HG02884 (cell line): ENCODE data around the gene TAC4.

Experiments
- ATAC-seq: cut with Tn5 transposase; IDR thresholded peaks from one replicate; pipeline ENCODE4 v1.9.1; 2021; ENCODE audit warnings: mild to moderate bottlenecking, moderate library complexity; ENCODE audit not compliant: unreplicated experiment

TAC4 gene

GRCh38 chr17:49848019-49848473 is at the start of gene TAC4:
Gene TAC4, minus strand, starts transcription at chr17:49848069. Its CDS starts 52 bp downstream, at chr17:49848017.
- no peak for ATAC-seq

- no peak for ATAC-seq
These were observed 49.0 kb upstream of the TAC4 start for GRCh38 chr17:49896860-49897259.

- ATAC-seq = no peak
These were observed 48.4 kb upstream of the TAC4 start for GRCh38 chr17:49896222-49896621.

DNA sequence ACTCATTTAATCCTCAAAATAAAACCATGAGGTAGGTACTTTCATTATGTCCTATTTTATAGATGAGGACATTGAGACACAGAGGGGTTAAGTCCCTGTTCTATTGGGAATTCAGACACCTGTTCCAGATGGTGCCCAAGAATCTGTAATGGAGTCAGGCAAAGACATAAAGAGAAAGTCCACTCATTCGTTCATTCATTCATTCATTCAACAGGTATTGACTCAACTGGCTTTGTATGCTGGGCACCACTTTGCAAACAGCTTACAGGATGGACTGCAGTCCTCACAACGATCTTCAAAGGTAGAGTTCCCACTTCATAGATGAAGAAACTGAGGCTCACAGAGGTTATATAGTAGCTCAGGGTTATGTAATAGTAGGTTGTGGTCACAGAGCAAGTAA is 47.9 kb upstream of the TAC4 start:
- ATAC-seq = no peak

- no peak for ATAC-seq
These were observed 46.9 kb upstream of the TAC4 start for GRCh38 chr17:49894761-49895160.

GRCh38 chr17:49891694-49892389 is 44.0 kb upstream of the TAC4 start:
- ATAC-seq = no peak

DNA sequence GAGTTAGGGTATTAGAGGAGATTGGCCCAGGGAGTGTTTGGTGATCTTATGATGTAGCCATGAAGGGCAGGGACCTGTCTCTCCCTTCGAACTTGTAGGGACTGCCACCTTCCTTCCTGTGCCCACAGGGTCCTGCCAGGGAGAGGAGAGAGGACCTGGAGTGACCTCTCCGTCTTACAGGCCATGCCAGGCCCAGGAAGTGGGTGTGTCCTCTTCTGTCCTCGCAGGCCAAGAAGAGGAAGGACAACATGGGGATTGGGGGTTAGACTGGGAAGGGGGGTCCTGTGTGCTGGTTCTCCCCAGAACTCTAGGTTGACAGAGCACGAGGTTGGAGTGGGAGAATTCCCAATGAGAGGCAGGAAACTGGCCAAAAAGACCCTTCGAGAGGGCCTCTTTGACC is 43.4 kb upstream of the TAC4 start:
- ATAC-seq = no peak

GRCh38 chr17:49890852-49891251 is 43.0 kb upstream of the TAC4 start:
- ATAC-seq = no peak

DNA sequence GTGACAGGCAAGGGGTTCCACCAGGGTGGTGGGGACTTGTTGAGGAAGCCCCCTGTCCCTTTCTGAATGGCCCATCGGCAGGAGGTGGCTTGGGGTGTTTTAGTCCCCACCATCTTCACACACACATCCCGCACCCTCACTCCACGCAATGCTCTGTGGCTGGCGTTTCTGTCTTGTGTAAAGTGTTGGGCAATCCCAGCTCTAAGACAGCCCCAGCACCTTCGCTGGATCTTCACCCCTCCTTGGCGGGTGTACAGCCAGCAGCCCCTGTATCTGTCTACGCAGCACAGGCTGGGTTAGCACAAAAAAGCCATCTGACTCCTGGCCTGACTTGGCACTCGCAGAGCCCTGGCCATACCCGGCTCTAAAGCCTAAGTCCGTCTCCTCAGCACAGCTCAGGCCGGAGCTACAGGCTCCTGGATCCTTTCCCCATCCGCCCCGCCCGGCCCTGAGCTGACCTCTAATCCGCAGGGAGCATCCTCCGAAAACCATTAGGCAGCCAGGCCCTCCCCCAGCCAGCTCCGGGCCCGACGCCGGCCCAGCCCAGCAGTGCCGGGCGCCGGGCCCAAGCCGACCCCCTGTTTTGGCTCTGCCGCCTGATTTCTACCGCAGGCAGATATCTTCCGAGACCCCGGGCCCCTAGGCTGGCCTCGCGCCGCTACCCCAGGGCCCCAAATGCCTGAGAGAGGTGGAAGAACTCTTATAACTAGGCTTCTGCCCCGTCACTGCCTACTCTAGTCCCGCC is 42.4 kb upstream of the TAC4 start:
- no peak for ATAC-seq

DNA sequence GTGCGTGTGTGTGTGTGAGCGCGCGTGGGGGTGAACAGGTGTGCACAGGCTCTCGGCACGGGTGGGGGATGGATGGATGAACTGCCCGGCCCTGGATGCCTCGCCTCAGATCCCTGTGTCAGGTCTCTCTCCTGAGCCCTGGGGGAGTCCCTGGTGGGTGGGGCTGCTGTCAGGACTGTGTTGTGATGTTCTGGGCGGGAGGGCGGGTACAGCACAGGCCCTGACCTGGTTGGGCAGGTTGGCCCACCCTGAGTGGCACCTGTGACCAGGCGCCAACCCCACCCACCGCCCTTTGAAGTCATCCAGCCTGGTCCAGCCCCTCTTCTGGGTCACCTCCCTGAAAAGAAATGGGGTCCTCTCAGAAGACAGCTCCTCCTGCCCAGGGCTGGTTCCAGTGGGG is 41.6 kb upstream of the TAC4 start:
- no peak for ATAC-seq

DNA sequence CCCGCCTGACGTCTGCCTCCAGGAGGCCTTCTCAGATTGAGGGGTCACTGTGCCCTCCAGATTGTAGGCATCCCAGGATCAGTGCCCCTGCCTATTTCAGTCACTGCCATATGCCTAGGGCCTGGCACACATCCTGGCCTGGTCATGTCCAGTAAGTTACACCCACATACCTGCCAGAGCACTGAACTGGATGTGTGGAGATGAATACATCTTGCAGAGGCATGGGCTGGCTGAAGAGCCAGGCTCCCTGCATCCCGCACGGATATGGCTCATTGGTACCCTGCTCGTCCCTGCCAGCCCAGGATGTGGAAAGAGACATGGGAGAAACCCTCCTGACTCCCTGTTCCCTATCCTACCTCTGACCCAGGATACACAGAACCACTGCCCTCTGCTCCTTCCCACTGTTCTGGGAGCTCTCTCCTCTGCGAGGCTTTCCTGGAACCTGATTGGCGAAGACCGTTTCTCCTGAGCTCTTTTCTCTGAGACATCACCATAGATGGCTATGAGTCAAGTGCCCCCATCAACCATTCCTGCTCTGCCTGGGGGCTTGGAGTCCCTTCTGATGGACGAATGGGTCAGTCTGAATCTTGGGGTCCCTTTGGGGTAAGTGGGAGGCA is 40.0 kb upstream of the TAC4 start:
- ATAC-seq = no peak

- ATAC-seq = no peak
These were observed 39.3 kb upstream of the TAC4 start for GRCh38 chr17:49887086-49887743.

DNA sequence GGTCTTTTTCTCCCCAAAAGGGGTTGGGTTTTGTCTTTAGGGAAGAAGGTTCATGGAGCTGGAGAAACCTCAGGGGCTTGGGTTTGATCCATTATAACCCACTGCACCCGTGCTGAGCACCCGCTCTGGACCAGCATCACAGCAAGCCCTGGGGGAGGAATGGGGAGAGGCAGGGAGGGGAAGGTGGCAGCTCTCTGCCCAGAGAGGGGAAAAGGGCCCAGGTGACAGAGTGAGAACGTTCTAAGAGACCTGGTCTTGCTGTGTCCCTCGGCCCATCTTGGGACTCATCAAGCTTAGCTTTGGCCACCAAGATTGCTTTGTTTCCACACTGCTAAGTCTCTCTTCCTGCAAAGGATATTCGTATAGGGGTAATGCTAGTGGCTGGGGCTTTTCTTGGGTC is 38.2 kb upstream of the TAC4 start:
- ATAC-seq = no peak

GRCh38 chr17:49882434-49882833 is 34.6 kb upstream of the TAC4 start:
- ATAC-seq = no peak

DNA sequence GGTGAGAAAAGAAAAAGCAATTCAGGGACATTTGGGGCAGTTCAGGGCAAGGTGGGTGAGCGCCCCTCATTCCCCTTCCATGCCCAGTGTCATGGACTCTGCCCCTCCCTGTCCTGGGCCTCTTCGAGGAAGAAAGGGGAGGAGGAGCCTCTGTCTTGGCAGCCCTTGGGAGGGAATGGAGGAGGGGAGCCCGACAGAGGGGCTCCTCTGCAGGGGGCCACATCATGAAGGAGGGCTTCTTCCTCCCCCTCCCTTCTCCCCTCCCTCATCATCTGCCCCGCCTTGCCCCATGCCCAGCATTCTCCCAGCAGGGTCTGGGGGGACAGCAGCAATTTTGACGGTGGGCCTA is 33.2 kb upstream of the TAC4 start:
- ATAC-seq = no peak

DNA sequence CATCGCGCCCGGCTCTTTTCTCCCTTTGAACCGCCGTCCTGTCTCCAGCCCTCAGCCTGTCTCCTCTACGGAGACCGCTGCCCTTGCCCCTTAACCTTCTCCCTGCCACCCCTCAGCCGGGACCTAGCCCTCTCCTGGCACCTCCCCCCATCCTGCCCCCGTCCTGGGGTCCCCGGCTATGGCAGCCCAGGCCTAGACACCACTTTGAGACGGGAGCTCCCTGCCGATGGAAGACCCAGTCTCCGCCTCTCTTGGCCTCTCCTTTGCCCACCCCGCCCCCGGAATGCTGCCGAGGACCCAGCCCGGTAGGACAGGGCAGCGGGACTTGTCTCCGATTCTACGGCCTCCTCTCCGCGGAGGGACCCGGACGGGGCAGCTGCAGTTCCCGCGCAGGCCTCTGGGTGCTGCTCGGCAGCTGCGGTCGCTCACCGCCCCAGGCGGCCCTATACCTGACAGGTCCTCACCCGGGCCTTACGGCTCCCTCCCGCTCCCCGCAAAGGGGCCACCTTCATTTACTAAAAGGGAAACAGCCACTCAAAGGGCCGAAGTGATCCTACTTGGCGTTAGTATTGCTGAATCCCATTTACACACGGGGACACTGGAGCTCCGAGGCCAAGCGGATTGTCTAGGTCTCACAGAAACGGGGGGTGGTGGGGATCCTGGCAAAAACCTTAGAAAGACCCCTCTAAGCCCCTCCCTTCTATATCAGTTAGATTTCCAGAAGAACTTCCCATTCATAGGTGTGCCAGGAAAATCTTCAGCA is 32.6 kb upstream of the TAC4 start:
- ATAC-seq = no peak

GRCh38 chr17:49878931-49879904 is 31.3 kb upstream of the TAC4 start:
- no peak for ATAC-seq

DNA sequence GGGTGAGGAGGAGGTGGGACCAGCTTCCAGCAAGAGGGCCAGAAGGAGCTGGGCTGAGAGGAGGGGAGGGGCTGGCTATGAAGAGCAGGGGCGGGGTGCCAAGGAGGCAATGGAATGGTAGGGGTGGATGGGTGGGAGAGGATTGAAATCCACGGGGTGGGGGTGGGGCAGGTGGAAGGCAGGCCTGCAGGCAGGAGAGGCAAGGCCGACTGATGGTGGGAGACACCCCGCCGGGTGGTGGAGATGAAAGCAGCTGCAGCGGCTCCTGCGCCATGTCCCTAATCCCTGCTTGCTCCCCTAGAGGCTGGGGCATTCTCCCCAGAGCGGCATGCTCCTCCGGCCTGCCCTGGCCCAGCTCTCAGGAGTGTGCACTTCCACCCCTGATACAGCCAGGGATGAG is 27.8 kb upstream of the TAC4 start:
- ATAC-seq = no peak

DNA sequence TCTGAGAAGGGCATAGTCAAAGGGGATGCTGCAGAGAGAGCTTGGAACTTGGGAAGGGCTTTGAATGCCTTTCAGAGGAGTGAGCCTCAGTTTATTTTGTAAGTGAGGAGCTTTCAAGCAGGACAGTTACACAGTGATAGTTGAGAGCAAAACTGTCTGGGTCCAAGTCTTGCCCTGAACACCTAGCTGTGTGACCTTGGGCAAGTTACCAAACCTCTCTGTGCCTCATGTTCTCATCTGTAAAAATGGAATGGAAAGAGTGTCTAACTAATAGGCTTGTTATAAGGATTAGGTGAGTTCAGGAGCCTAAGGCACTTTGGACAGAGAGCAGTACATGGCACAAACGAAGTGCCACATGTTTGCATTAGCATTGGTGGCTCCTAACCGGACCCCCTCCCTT is 27.0 kb upstream of the TAC4 start:
- ATAC-seq = no peak

DNA sequence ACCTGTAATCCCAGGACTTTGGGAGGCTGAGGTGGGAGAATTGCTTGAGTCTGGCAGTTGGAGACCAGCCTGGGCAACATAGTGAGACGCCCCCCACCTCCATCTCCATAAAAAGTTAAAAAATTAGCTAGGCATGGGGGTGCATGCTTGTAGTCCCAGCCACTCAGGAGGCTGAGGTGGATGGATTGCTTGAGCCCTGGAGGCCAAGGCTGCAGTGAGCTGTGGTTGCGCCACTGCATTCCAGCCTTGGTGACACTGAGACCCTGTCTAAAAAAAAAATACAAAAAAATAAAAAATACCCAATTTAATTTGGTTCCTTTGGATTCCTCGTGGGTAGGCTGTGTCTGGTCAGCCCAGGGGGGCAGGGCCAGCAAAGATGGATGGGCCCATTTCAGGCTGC is 26.1 kb upstream of the TAC4 start:
- no peak for ATAC-seq
